DND-41 (cell line): ENCODE results near the gene SNURF.
"Not testable (repeated sequence)": the region's sequence is repeated elsewhere in the genome, so short reads cannot be mapped to it uniquely, and the experiment has no call there.

Experiments used
- ATAC-seq: fragments of 200-7000 bp; cut with Tn5 transposase; 3 replicates; pipeline ENCODE4 v1.9.1; 2021; ENCODE audit warnings: low read depth; ENCODE audit not compliant: insufficient read depth
- DNase-seq: peaks from one replicate; pipeline ENCODE4 v3.0.0-alpha.2; 2020
- H2AFZ ChIP-seq: 2 replicates; pipeline ENCODE4 v1.6.0; 2012; ENCODE audit warnings: low read depth, low read length
- H3K27ac ChIP-seq: 2 replicates; pipeline ENCODE4 v1.5.1; 2012; ENCODE audit warnings: low read length, inconsistent platforms
- H3K27me3 ChIP-seq: fragments of 200-600 bp; sonication (generic); 2 replicates; pipeline ENCODE4 v1.6.0; 2012; ENCODE audit warnings: low read length, mild to moderate bottlenecking, inconsistent platforms; ENCODE audit not compliant: insufficient read depth, poor library complexity
- H3K36me3 ChIP-seq: 2 replicates; pipeline ENCODE4 v1.5.1; 2012; ENCODE audit warnings: low read length, inconsistent platforms; ENCODE audit not compliant: insufficient read depth
- H3K4me1 ChIP-seq: 2 replicates; pipeline ENCODE4 v1.5.1; 2012; ENCODE audit warnings: mild to moderate bottlenecking, low read length; ENCODE audit not compliant: insufficient read depth
- H3K4me2 ChIP-seq: 2 replicates; pipeline ENCODE4 v1.6.0; 2012; ENCODE audit warnings: mild to moderate bottlenecking, moderate library complexity, low read length, inconsistent platforms; ENCODE audit not compliant: insufficient read depth
- H3K4me3 ChIP-seq, 2 experiments: fragments of 200-600 bp in 1 of 2; shearing (Covaris generic) in 1 of 2; 2 replicates each; pipeline ENCODE4 v1.5.1; 2012 to 2016; ENCODE audit warnings: inconsistent platforms in 2 of 2, low read length in 2 of 2, mild to moderate bottlenecking in 2 of 2, low read depth in 1 of 2, moderate library complexity in 1 of 2
- H3K79me2 ChIP-seq: 2 replicates; pipeline ENCODE4 v1.6.0; 2012; ENCODE audit warnings: low read length, inconsistent platforms; ENCODE audit not compliant: insufficient read depth
- H3K9ac ChIP-seq: 2 replicates; pipeline ENCODE4 v1.6.0; 2012; ENCODE audit warnings: low read depth, mild to moderate bottlenecking, inconsistent platforms, low read length, moderate library complexity
- H3K9me3 ChIP-seq: 2 replicates; pipeline ENCODE4 v1.5.1; 2012; ENCODE audit warnings: low read length, moderate library complexity, mild to moderate bottlenecking, inconsistent platforms; ENCODE audit not compliant: insufficient read depth, severe bottlenecking
- H4K20me1 ChIP-seq: 2 replicates; pipeline ENCODE4 v1.6.0; 2012; ENCODE audit warnings: low read length; ENCODE audit not compliant: insufficient read depth
- CTCF ChIP-seq: IDR thresholded peaks from 2 replicates; pipeline ENCODE4 v1.5.1; 2012; ENCODE audit warnings: borderline replicate concordance, low read length, moderate library complexity, mild to moderate bottlenecking; ENCODE audit not compliant: poor library complexity, severe bottlenecking; ENCODE audit errors: extremely low read depth
- EZH2 ChIP-seq: IDR thresholded peaks from 3 replicates; pipeline ENCODE4 v1.6.1; 2012; ENCODE audit warnings: borderline replicate concordance, low read depth, mild to moderate bottlenecking, moderate library complexity, low read length, inconsistent platforms; ENCODE audit not compliant: severe bottlenecking

SNURF gene

GRCh38 chr15:24933716-24934115 is 21.1 kb upstream of the SNURF start:
- no peak overlapping the region for H3K27ac ChIP-seq
- H4K20me1 ChIP-seq = no peaks in the 10 kb centered on the region
- no peaks in the 10 kb centered on the region for H3K27me3 ChIP-seq
- no peaks in the 10 kb centered on the region for H3K79me2 ChIP-seq
- H3K4me3 ChIP-seq = no peak overlapping the region
- no peak for TF ChIP-seq EZH2
- no peak for TF ChIP-seq CTCF
- H2AFZ ChIP-seq = no peak overlapping the region
- no peaks in the 10 kb centered on the region for H3K4me1 ChIP-seq
- H3K9me3 ChIP-seq = no peaks in the 10 kb centered on the region
- H3K9ac ChIP-seq = no peak overlapping the region
- no peak overlapping the region for H3K4me2 ChIP-seq
- ATAC-seq (no peak), DNase-seq (no peak)
- no peaks in the 10 kb centered on the region for H3K36me3 ChIP-seq

GRCh38 chr15:24938224-24938623 is 16.6 kb upstream of the SNURF start:
- H3K27ac ChIP-seq, ATAC-seq, H3K9me3 ChIP-seq, H3K4me2 ChIP-seq, H3K4me1 ChIP-seq, H3K9ac ChIP-seq, H2AFZ ChIP-seq, H4K20me1 ChIP-seq, H3K79me2 ChIP-seq, H3K36me3 ChIP-seq, H3K4me3 ChIP-seq, DNase-seq, H3K27me3 ChIP-seq: not testable (repeated sequence)

GRCh38 chr15:24940236-24940635 is 14.6 kb upstream of the SNURF start:
- Histone ChIP-seq H3K4me1 (no peaks in the 10 kb centered on the region), H3K27me3 (no peaks in the 10 kb centered on the region), H3K9ac (no peak overlapping the region), H3K9me3 (no peaks in the 10 kb centered on the region), H3K4me3 (no peak overlapping the region), H3K79me2 (no peaks in the 10 kb centered on the region), H4K20me1 (no peaks in the 10 kb centered on the region), H3K36me3 (no peaks in the 10 kb centered on the region), H3K27ac (no peak overlapping the region), H2AFZ (no peak overlapping the region), H3K4me2 (no peak overlapping the region)
- DNase-seq (no peak), ATAC-seq (no peak)
- TF ChIP-seq EZH2 (no peak), CTCF (no peak)

- Histone ChIP-seq H3K4me1 (no peaks in the 10 kb centered on the region), H3K27me3 (no peaks in the 10 kb centered on the region), H3K4me3 (no peak overlapping the region), H3K79me2 (no peaks in the 10 kb centered on the region), H3K9me3 (no peaks in the 10 kb centered on the region), H2AFZ (no peak overlapping the region), H3K36me3 (no peaks in the 10 kb centered on the region), H3K4me2 (no peak overlapping the region), H3K9ac (no peak overlapping the region), H4K20me1 (no peaks in the 10 kb centered on the region), H3K27ac (no peak overlapping the region)
- TF ChIP-seq EZH2 (no peak), CTCF (no peak)
- ATAC-seq (no peak), DNase-seq (no peak)
These were observed 11.4 kb upstream of the SNURF start for GRCh38 chr15:24943361-24943760.
